SKM-1 treated with dmso at 0.1 percent for 144 hours (cell line): ENCODE measurements around the gene SP140.

ENCODE experiments used
- DNase-seq: peaks from one replicate; lab custom pipeline; 2025; ENCODE audit not compliant: unreplicated experiment; lab: John Stamatoyannopoulos, UW

Gene SP140

DNA sequence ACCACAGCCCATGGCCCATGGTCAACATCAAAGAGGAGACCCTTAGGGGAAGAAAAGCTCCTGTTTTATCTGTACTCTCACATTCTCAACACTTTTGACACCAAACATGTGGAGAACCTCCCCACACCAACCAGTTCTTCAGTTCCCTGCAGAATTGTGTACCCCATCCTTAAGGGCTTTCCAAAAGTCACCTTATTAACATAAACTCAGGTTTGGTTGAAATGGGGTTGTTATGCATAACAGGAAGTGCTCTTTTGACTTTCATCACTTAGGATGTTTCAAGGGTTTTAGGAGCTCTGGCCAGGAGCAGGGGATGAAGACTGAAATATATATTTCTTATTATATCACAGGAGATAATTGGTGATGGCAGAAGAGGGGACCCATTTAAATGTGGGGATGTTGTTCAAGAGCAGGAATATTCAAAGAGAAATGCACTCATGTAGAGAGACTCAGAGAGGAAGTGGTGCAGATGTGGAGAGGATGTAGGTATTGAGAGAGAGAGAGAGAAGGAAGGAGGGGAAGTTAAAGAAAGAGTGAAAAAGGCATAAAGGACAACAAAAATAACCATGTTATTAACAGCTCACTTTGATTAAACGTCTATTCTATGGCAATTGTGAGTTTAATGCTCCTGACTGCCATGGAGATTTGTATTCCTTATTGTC lies 136.6 kb downstream of the SP140 start:
- no peak for DNase-seq
